Measurements from ENCODE around the gene CTPS2. TPM values are rescaled to one million over a fixed set of nuclear protein-coding genes. Genes with fewer than 3 reads are reported as not detected.
"Not testable (repeated sequence)": the region's sequence is repeated elsewhere in the genome, so short reads cannot be mapped to it uniquely, and the experiment has no call there.

Gene CTPS2
- polyA plus RNA-seq (ENCODE audit: insufficient read length), result 20.8 TPM

- peak; percentile 64 for DNase-seq
Observed at GRCh38 chrX:16712548-16713155, at the start of gene CTPS2. CTPS2 (minus strand) TSS chrX:16712669; CDS start chrX:16702902, 9,767 bp downstream.

GRCh38 chrX:16761500-16761899 is 49.0 kb upstream of the CTPS2 start:
- not testable (repeated sequence) for DNase-seq

GRCh38 chrX:16756724-16757123 is 44.3 kb upstream of the CTPS2 start:
- no peak for DNase-seq

GRCh38 chrX:16754019-16754418 is 41.5 kb upstream of the CTPS2 start:
- DNase-seq, result no peak

- no peak for DNase-seq
Observed at GRCh38 chrX:16750136-16750535, 37.7 kb upstream of the CTPS2 start.

GRCh38 chrX:16748425-16748824 is 36.0 kb upstream of the CTPS2 start:
- DNase-seq, result no peak

GRCh38 chrX:16745659-16746058 is 33.2 kb upstream of the CTPS2 start:
- DNase-seq, result no peak

GRCh38 chrX:16745102-16745501 is 32.6 kb upstream of the CTPS2 start:
- no peak for DNase-seq

- no peak for DNase-seq
Observed at GRCh38 chrX:16743604-16744325, 31.3 kb upstream of the CTPS2 start.

- no peak for DNase-seq
Observed at GRCh38 chrX:16739574-16739973, 27.1 kb upstream of the CTPS2 start.

- DNase-seq, result no peak
Observed at GRCh38 chrX:16737024-16737423, 24.6 kb upstream of the CTPS2 start.

GRCh38 chrX:16733013-16733412 is 20.5 kb upstream of the CTPS2 start:
- no peak for DNase-seq

GRCh38 chrX:16730450-16730849 is 18.0 kb upstream of the CTPS2 start:
- no peak for DNase-seq

- no peak for DNase-seq
Observed at GRCh38 chrX:16727637-16728036, 15.2 kb upstream of the CTPS2 start.

- DNase-seq, result not testable (repeated sequence)
Observed at GRCh38 chrX:16726347-16726988, 14.0 kb upstream of the CTPS2 start.

GRCh38 chrX:16725072-16725471 is 12.6 kb upstream of the CTPS2 start:
- no peak for DNase-seq

- no peak for DNase-seq
Observed at GRCh38 chrX:16722481-16722880, 10.0 kb upstream of the CTPS2 start.

GRCh38 chrX:16719334-16720084 is 7.0 kb upstream of the CTPS2 start, which contains the start of gene SYAP1:
SYAP1 (plus strand) TSS chrX:16719612; CDS start chrX:16719725, 113 bp downstream.
- peak; percentile 92 for DNase-seq

GRCh38 chrX:16718824-16719333 is 6.4 kb upstream of the CTPS2 start:
- DNase-seq, result no peak

GRCh38 chrX:16716451-16716850 is 4.0 kb upstream of the CTPS2 start:
- not testable (repeated sequence) for DNase-seq

- DNase-seq, result not testable (repeated sequence)
Observed at GRCh38 chrX:16715638-16716037, 3.2 kb upstream of the CTPS2 start.

- no peak for DNase-seq
Observed at GRCh38 chrX:16714504-16714903, 2.0 kb upstream of the CTPS2 start.

All from hindlimb muscle (tissue), 1 donor.